Stimulated activated CD8-positive, alpha-beta memory T cell treated with anti-CD3 and anti-CD28 coated beads, Interleukin-15, amount 100 ng/mL, for 4 hours (primary cell): Measurements from ENCODE around the gene UBE2F.
A peak's percentile ranks its signal among the peaks of the same experiment; 100 is the strongest.
"Not testable (repeated sequence)": the region's sequence is repeated elsewhere in the genome, so short reads cannot be mapped to it uniquely, and the experiment has no call there.

ENCODE experiments used
- DNase-seq, 2 donors: peaks; one replicate each; pipeline ENCODE4 v3.0.0-alpha.2; 2020; ENCODE audit warnings: low read depth in 2 of 2

UBE2F gene

GRCh38 chr2:238045575-238045974 lies 78.8 kb downstream of the UBE2F start:
- DNase-seq = no peak

DNA sequence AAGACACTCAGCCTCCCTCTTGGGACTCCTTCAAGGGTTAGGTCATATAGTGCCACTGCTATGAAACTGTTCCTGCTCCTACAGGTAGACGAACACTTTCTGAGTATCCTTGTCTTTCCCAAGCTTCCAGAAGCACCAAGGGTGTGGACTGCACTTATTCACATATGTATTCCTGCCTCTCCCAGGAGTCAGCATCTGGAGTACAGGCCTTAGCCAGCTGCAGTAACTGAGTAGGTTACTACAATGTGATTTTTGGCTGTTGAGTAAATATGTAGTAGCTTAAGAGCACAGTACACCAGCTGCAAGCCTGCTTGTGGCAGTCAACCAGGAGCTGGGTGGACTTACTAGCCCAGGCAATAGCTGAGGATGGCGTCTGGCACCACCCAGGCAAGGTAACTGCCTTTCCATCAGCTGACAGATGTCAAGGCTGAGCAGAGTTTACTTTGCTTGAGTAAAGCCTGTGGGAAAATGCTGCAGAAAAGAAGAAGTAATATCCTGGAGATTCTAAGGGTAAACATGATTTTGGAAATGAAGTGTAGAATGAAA lies 80.0 kb downstream of the UBE2F start:
- DNase-seq = no peak

GRCh38 chr2:238053191-238053776 lies 86.5 kb downstream of the UBE2F start:
- no peak for DNase-seq

GRCh38 chr2:238055841-238056240 lies 89.0 kb downstream of the UBE2F start:
- DNase-seq = no peak

DNA sequence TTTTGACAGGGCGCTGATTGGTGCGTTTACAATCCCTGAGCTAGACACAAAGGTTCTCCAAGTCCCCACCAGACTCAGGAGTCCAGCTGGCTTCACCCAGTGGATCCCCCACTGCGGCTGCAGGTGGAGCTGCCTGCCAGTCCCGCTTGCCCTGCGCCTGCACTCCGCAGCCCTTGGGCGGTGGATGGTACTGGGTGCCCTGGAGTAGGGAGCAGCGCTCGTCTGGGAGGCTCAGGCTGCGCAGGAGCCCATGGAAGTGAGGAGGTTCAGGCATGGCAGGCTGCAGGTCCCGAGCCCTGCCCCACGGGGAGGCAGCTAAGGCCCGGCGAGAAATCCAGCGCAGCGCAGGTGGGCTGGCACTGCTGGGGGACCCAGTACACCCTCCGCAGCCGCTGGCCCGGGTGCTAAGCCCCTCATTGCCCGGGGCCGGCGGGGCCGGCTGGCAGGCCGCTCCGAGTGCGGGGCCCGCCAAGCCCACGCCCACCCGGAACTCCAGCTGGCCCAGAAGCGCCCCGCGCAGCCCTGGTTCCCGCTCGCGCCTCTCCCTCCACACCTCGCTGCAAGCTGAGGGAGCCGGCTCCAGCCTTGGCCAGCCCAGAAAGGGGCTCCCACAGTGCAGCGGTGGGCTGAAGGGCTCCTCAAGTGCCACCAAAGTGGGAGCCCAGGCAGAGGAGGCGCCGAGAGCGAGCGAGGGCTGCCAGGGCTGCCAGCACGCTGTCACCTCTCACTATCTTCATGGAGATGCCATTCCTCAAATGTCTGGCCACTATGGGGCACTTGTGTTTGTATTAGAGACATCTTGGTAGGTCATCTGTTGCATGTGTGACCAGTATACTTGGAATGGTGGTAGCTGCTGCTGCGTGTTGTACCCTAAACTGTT lies 91.1 kb downstream of the UBE2F start:
- DNase-seq = not testable (repeated sequence)

DNA sequence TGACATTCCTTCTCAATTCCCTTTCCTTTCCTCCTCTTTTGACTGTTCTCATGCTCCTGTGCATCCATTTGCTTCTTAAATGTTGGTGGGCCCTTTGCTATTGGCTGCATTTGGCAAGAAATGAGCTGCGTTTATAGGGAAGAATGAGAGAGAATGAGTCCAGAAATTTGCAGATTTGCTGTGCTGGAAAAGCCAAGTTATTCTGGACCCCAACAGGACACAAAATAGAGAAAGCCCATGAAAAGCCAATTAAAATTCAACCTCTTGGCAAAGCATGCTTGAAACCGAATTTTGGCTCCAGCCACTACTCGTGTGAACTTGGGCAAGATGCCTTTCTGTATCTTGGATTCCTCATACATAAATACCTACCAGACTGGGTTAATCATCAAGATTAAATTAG lies 92.7 kb downstream of the UBE2F start:
- DNase-seq = no peak

- DNase-seq = no peak
Observed at GRCh38 chr2:238060096-238060541, 93.3 kb downstream of the UBE2F start.

GRCh38 chr2:238060542-238061314 lies 93.9 kb downstream of the UBE2F start, which contains the start of gene SCLY:
SCLY (plus strand) TSS chr2:238061001; CDS start chr2:238061055, 54 bp downstream.
- peak; percentile 93 to 95 for DNase-seq

GRCh38 chr2:238061315-238062202 lies 94.7 kb downstream of the UBE2F start:
- peak in 1 of 2 donors; percentile 4 for DNase-seq

DNA sequence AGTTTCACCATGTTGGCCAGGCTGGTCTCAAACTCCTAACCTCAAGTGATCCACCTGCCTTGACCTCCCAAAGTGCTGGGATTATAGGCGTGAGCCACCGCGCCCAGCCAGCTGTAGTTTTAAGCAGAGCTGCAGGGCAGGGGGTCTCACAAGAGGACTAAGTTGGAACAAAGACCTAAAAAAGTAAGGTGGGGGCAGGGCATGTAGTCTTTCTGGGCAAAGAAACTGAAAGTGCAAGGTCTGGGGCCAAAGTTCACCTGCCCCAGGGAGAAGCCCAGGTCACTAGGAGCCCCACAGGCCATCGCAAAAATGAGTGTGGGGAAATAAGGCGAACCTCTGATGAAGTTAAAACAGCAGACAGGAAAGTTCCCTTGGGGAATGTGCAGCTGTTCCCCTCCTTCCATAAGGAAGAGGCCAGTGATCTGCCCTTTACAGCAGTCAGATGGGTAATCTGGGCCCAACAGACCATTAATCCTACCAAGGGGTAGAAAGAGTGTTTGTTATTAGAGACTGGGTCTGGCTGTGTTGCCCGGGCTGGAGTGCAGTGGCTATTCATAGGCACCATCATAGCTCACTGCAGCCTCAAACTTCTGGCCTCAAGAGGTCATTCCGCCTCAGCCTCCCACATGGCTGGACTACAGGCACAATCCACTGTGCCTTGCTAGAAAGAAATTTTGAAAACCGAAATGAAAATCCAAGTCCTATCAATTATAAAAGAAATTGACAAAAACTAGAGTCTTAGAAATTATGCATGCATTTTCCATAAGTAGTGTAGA lies 96.8 kb downstream of the UBE2F start:
- no peak for DNase-seq

DNA sequence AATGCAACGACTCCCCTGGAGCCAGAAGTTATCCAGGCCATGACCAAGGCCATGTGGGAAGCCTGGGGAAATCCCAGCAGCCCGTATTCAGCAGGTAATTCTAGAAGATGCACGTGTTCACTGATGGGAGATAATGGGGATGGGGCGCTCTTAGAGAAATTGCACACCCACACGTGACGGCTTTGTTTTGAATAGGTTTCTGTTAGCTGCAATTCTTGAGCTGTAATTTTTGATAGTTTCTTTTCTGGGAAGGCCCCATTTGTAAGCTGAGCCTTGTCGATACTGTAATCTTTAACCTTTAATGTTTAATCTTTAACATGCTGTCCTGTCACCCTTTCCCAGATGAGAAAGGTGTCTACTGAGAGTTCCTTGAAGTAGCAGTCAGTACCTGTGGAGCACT lies 97.6 kb downstream of the UBE2F start:
- no peak for DNase-seq

GRCh38 chr2:238065071-238065846 lies 98.4 kb downstream of the UBE2F start:
- DNase-seq = no peak

- DNase-seq = no peak
Observed at GRCh38 chr2:238066218-238066617, 99.4 kb downstream of the UBE2F start.

DNA sequence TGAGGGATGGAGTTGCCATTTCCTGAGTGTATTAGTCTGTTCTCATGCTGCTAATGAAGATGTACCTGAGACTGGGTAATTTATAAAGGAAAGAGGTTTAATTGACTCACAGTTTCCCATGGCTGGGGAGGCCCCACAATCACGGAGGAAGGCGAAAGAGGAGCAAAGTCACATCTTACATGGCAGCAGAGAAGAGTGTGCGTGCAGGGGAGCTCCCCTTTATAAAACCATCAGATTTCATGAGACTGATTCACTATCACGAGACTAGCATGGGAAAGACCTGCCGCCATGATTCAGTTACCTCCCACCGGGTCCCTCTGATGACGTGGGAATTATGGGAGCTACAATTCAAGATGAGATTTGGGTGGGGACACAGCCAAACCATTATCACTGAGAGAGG lies 99.9 kb downstream of the UBE2F start:
- DNase-seq = not testable (repeated sequence)

GRCh38 chr2:238067939-238068338 lies 101.1 kb downstream of the UBE2F start:
- DNase-seq = no peak

DNA sequence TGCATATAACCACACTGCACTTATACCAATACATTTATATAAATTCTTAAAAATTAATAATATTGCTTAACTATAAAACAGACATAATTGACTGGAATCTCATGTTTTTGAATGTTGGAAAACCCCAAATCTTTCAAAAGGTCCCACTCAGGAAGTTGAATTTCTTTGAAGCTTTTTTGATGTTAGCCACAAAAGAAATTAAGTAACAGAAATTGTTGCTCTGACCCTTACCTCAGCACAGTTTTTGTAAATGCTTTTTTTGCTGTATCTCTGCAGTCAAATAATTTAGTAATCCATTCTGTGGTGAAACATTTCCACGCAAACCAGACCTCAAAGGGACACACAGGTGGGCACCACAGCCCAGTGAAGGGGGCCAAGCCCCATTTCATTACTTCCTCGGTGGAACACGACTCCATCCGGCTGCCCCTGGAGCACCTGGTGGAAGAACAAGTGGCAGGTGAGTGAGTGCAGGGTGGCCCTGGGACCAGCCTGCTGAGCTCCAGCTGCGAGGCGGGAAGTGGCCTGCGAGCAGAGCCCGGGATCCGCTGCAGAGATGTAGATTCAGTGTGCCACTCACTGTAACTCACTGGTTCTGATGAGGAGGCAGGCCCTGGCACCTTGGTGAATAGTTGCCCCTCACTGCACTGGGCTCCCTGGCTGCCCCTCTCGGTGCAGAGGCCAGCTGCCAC lies 102.4 kb downstream of the UBE2F start:
- no peak for DNase-seq

- DNase-seq = no peak
Observed at GRCh38 chr2:238069877-238070276, 103.1 kb downstream of the UBE2F start.

DNA sequence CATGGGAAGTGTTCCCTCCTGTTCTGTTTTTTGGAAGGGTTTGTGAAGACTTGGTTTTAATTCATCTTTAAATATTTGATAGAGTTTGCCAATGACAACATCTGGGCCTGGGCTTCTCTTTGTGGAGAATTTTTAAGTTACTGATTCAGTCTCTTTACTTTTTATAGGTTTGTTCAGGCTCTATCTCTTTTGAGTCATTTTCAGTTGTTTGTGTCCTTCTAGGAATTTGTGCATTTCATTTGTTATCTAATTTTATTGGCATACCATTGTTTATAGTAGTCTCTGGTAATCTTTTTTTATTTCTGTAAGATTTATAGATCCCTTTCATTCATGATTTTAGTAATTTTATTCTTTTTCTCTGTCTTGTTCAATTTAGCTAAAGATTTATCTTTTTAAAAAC lies 108.6 kb downstream of the UBE2F start:
- DNase-seq = no peak

DNA sequence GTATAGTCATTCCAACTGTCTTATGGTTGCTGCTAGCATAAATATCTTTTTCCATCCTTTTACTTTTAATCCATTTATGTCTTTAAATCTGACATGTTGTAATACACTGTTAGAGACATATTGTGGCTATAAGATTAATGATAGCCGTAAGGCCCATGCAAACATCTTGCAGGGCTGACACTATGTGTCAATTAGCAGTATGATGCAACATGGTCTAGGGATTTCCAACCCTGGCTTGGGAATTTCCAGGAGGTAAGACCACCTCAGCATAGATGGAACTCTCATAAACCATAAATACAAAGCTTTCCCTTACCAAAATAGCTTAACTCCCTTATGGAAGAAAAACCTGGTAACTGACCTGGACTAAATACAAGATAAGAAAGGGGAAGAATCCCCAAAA lies 110.5 kb downstream of the UBE2F start:
- DNase-seq = no peak
